ENCODE results near the gene PAN3.
"Not testable (repeated sequence)": the region's sequence is repeated elsewhere in the genome, so short reads cannot be mapped to it uniquely, and the experiment has no call there.

PAN3 gene, protein sequence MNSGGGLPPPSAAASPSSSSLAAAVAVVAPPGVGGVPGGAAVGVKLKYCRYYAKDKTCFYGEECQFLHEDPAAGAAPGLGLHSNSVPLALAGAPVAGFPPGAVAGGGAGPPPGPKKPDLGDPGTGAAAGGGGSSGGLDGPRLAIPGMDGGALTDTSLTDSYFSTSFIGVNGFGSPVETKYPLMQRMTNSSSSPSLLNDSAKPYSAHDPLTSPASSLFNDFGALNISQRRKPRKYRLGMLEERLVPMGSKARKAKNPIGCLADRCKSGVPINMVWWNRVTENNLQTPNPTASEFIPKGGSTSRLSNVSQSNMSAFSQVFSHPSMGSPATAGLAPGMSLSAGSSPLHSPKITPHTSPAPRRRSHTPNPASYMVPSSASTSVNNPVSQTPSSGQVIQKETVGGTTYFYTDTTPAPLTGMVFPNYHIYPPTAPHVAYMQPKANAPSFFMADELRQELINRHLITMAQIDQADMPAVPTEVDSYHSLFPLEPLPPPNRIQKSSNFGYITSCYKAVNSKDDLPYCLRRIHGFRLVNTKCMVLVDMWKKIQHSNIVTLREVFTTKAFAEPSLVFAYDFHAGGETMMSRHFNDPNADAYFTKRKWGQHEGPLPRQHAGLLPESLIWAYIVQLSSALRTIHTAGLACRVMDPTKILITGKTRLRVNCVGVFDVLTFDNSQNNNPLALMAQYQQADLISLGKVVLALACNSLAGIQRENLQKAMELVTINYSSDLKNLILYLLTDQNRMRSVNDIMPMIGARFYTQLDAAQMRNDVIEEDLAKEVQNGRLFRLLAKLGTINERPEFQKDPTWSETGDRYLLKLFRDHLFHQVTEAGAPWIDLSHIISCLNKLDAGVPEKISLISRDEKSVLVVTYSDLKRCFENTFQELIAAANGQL

DNA sequence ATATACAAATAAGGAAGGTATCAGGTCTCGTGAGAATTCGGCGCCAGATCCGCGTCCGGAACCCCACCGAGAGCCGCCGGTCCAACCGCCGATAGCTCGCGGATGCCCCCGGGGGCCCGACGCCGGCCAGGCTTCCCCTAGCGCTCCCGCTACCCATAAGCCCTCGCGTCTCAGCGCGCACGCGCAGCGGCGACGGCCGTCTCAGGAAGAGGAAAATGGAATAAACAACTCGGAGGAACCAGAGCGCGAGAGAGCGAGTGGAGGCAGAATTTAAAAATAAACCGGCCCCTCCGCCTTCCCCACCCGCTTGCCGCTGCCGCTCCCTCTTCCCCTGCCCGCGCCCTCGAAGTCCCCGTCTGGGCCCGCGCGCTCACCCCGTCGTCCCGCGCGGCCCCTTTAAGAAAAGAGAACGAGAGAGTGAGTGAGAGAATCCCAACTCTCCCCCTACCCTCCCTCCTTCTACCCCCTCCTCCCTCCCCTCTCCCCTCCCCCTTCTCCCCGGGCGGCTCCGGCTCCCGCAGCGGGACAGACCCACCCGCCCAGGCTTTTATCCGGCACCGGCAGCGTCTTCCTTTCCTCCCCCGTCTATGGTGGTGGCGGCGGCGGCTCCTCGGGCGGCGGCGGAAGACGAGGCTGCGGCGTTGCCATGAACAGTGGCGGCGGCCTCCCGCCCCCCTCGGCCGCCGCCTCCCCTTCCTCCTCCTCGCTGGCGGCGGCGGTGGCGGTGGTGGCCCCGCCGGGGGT lies at the start of gene PAN3:
TSS of gene PAN3 (plus strand) at position 534 of the 744 bp plus-strand sequence. CDS start at position 647, 113 bp downstream.
- DNase-seq (ENCODE audit: low read depth) = peak; percentile 89

DNA sequence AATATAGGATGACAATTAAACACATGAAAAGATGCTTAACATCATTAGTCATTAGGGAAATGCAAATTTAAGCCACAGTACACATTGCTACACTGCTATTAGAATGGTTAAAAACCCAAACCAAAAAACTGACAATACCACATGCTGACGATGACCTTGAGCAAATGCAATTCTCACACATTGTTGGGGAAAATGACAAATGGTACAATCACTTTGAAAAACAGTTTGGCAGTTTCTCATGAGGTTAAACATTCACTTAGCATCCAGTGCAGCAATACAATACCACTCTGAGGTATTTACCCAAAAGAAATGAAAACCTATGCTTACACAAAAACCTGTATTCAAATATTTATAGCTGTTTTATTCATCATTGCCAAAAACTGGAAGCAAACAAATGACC lies 49.3 kb upstream of the PAN3 start:
- DNase-seq (ENCODE audit: low read depth) = no peak

DNA sequence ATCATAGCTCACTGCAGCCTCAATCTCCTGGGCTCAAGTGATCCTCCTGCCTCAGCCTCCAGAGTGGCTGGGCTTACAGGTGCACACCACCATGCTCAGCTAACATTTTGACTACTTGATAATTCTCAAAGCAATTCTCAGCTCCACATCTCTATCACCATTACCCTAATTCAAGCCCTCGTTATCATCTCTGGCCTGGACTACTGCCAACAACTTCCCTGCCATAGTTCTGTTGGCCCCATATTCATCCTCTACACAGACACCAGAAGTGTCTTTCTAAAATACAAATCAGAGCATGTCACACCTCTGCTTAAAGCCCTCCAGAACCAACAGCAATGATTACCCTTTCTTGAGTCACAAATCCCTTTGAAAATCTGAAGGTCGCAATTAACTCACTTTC lies 45.9 kb upstream of the PAN3 start:
- DNase-seq (ENCODE audit: low read depth) = no peak

DNA sequence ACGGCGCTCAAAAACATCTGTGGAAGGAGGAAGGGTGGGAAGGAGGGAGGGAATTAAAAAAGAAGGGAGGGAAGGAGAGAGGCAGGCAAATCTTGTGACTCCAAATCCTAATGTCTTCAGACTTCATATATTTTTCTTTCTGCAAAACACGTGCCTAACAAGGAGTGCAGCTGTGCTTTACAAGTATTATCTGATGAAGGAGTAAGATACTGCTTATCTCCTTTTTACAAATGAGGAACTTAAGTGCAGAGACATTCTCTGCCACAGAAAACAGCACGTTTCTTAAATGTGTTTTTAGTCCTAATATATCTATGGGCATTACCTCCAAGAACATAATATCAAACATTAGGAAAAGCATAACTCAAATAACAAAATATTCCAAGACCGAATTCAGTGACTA lies 44.5 kb upstream of the PAN3 start:
- no peak for DNase-seq (ENCODE audit: low read depth)

DNA sequence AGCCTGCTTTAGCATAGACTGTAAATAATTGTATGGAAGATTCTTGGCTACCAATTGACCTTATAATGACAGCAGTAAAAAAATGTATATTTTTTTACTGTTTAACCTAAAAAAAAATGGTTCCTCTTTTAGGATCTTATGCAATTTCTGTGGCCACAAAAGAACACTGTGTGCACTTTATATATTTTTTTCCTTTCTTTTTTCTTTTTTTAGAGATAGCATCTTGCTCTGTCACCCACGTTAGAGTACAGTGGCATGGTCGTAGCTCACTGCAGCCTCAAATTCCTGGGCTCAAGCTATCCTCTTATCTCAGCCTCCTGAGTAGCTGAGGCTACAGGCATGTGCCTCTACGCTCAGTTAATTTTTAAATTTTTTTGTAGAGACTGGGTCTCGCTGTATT lies 44.0 kb upstream of the PAN3 start:
- DNase-seq (ENCODE audit: low read depth) = no peak

DNA sequence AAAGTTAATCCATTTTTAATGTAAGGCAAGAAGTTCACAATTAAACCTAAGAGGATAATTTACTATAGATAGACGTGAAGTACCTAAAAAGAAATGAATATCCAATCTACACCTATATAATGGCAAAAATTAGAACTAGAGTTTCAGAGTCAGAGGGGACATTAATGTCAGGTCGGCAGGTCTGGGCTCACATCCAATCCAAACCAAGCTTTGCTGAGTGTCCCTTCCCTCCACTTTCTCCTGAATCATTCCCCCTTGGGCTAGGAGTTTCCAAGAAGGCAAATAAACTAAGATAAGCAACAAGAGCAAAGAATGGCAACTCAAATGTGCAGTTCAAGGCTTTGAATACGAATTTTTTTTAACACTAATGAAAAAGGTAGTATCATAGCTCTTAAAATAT lies 40.8 kb upstream of the PAN3 start:
- no peak for DNase-seq (ENCODE audit: low read depth)

DNA sequence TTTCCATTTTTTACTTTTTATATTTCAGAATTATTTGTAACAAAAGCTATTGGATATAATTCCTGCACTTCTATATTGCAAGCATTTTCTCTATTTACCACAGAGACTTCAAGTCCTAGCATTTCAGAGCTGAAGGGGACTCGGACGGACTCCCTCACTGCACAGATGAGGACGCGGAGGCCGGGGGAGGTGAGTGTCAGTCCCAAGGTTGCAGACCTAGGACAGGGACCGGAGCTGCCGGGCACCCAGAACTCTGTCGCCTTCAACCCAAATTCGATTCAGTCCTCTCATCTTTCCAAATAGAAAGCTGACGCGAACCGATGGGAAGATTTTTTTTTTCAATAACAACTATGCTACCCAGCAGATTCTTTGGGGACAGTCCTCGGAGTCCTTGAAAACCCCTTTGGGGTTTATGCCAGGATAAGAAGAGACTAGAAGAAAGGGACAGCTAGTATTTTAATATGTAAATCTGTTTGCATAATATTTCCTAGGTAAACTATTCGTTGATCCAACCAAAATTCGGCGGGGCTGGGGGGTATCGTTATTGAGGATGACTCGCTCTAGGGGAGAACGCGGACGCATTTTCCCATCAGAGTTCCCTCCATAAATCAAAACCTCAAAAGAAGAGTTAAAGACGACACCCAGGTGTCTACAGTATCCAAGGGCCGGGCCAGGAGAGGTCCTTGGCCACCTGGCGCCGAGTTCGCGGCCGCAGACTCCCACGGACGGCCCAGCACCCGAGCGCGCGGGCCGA lies 38.8 kb upstream of the PAN3 start:
- DNase-seq (ENCODE audit: low read depth) = no peak

DNA sequence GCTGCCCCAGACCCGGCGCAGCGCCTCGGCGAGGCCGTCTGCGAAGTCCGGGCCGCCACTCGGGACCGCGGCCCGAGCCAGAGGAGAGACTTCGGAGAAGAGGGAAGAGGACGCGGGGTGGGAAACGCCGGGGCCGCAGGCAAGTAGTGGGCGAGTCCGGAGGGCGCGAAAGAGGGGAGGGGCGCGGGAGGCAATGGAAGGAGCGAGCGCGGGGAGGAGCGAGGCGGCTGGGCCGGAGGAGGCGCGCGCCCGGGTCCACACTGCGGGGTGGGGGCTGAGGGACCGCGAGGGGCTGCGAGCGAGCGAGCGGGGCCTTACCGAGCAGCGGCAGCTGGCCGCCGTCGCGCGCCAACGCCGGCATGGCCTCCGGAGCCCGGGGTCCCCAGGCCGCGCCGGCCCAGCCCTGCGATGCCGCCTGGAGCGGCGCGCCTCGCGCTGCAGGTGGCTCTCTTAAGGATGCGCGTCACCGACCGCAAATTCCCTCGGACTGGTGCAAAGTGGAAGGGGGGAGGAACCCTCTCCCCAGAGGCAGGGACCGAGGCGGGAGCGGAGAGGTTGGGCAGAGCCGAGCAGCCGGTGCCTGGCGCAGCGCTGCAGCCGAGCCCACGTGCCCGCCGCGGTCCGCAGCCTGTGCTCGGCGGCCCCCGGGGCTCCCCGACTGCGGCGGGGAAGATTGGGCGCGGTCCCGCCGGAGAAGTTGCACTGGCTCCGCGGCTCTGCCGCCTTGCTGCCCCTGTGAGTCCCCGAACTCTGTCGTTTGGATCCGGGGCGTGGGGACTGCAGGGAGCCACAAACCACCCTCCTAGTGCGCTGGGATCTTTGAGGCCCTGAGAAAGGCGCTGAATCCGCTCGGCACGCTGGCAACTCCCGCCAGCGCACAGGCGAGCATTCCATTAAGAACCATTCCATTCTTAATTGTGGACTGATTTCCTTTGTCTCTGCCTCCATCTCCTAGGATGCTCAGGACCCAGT lies 37.9 kb upstream of the PAN3 start, which contains the start of gene FLT3:
TSS of gene FLT3 (minus strand) at position 427 of the 972 bp plus-strand sequence. CDS start at position 361, 66 bp downstream.
- no peak for DNase-seq (ENCODE audit: low read depth)

DNA sequence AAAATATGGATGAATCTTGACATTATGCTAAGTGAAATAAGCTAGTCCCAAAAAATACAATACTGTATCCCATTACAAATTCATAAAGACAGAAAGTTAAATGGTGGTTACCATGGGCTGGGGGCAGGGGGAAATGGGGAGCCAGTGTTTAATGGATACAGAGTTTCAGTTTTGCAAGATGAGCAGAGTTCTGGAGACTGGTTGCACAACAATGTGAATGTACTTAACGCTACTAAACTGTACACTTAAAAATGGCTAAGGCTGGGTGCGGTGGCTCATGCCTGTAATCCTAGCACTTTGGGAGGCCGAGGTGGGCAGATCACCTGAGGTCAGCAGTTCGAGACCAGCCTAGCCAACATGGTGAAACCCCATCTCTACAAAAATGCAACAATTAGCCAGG lies 36.5 kb upstream of the PAN3 start:
- not testable (repeated sequence) for DNase-seq (ENCODE audit: low read depth)

DNA sequence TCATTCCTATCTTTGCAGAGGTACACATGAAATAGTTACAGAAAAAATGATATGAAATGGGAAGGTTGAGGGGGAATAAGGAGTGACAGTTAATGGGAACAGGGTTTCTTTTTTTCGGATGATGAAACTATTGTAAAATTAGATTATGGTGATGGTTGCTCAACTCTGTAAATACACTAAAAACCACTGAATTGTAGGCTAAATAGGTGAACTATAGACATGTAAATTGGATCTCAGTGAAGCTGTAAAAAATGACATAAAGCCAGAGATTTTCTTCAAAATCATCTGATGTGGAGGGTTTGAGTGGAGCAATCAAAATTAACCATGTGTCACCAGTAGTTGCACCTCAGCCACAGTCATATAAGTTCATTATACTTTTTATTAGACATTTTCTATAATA lies 31.4 kb upstream of the PAN3 start:
- no peak for DNase-seq (ENCODE audit: low read depth)

DNA sequence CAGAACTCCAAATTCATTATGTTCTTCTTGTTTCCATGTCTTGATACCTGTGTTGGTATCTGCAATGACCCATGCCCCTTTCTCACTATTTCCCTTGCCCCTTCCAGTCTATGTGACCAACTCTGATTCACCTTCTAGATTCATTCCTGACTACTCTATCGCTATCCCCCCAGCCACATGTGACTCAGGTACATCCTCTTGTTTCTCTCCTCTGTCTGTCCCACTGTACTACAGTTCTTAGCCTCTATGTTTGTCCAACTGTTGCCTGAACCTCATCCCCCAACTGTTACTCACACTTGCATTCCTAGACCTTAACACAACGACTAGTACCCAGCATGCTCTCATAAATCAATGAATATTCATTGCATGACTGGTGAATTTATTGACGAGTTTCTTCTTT lies 27.9 kb upstream of the PAN3 start:
- DNase-seq (ENCODE audit: low read depth) = no peak

DNA sequence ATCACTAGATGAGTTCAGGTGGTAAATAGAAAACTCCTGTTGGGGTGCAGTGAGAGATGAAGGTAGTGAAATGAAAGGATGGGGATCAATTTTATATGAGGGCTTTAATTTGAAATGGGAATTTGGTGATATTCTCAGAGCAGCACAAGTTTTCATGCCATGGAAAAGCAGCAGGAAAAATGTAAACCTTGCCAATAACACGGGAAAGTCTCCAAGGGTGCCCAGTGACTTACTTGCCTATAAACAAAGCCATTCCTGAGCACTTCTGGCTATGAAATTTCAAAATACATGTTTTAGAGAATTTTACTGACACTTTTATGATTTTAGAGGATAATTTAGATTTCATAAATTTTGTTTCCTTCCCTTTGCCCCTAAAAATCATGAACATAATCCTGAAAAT lies 21.6 kb upstream of the PAN3 start:
- no peak for DNase-seq (ENCODE audit: low read depth)

DNA sequence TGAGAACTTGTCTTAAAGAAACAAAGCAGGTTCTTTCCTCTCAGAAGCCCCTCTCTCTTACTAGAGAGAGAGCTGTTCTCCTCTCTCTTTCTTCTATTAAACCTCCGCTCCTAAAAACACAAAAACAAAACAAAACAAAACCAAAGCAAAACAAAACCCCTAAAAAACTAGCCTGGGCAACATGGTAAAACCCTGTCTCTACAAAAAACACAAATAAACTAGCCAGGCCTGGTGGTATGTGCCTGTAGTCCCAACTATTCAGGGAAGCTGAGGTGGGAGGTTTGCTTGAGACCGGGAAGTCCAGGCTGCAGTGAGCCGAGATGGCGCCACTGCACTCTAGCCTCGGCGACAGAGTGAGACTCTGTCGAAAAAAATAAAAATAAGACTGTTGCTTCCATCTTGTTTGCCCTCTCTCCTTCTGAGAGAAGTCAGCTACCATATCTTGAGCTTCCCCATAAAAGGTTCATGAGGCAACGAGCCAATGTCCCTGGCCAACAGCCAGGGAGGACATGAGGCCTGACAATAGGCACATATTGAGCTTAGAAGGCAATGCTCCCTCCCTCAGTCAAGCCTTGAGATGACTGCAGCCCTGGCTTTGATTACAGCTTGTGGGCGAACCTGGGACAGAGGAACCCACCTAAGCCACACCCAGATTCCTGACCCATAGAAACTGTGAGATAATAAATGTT lies 20.5 kb upstream of the PAN3 start:
- DNase-seq (ENCODE audit: low read depth) = no peak

DNA sequence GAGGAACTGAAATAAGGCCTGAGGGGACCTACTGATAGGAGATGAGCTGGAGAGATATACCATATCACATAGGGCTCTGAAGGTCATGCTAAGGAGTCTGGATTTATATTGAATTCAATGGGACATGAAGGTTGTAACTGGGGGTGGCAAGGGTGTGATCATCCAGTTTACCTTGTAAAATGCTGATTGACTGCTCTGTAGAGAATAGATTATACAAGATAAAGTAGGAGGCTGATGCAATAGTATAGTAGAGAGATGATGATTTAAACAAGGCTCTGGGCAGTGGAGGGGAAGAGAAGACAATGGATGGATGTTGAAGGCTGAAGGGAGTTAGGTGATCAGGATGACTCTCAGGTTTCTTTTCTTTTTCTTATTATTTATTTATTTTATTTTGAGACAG lies 18.0 kb upstream of the PAN3 start:
- DNase-seq (ENCODE audit: low read depth) = no peak

DNA sequence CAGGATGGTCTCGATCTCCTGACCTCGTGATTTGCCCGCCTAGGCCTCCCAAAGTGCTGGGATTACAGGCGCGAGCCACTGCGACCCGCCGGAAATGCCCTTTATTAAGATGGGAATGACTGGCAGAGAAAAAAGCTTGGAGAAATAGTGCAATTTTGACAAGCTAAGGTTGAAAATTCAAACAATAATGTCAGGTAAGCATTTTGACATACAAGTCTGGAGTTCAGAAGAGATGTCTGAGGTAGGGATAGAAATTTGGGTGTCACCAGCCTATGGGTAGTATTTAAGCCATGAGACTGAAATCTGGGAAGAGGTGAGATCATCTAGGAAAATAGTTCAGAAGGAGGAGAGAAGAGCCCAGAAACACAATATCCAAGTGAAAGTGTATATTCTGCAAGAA lies 17.1 kb upstream of the PAN3 start:
- DNase-seq (ENCODE audit: low read depth) = no peak

DNA sequence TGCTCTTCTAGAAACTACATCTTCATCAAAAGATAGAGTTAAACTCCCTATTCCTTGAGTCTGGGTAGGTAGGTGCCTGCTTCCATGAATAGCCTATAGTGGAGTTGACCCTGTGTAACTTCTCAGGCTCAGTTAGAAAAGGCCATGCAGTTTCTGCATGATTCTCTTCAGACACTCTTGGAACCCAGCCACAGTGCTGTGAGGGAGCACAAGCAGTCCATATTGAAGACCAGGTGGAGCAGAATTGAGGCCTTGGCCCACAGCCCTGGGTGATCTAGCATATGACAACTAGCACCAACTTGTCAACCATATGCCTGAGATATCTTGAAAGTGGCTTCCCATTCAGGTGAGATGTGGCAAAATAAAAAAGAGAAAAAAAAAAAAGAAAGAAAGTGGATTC lies 10.3 kb upstream of the PAN3 start:
- DNase-seq (ENCODE audit: low read depth) = no peak

DNA sequence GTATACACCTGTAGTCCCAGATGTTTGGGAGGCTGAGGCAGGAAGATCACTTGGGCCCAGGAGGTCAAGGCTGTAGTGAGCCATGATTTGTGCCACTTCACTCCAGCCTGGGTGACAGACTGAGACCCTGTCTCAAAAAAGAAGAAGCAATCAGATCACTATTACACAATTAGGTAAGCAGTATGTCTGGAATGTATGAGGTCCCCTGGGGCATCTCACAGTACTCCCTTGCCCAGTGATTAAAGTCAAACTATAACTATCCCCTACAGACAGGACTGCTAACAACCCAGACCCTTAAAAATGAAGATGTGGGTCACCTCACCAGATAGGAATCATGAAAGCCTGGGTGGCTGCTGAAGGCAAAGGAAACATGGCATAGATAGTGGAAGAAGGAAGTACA lies 9.4 kb upstream of the PAN3 start:
- DNase-seq (ENCODE audit: low read depth) = no peak

DNA sequence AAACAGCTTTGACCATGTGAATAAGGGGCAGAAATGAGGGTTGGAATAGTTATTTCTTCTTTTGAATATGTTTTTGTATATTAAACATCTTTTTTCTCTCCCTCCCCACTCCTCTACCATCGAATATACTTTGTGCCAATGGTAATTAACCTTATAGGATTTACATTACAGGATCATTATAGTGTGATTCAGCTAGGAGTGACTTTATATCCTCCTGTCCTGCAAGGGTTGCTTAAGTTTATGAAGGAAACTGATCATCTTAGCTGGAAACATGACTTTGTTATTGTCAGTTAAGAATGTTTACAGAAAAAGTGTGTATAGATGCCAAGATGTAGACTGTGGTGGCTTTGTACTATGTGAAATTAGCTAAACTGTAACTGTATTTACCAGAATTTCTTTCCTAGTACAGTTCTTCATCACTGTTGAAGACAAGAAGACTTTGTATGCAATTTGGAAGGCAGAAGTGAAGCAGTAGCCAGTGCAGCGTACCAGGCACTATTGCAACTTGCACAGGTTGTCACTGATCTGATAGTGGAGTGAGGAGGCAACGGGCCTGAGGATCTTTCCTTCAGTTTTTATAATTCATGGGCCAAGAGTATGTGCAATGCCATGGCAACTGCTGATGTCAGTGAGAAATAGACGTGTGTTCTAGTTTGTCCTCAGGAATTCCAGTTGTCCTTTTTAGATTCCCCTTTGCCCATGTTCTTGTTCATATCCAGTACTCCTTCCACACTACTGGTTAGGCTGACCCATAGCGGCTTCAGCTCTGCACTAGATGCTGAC lies 8.2 kb upstream of the PAN3 start:
- no peak for DNase-seq (ENCODE audit: low read depth)

DNA sequence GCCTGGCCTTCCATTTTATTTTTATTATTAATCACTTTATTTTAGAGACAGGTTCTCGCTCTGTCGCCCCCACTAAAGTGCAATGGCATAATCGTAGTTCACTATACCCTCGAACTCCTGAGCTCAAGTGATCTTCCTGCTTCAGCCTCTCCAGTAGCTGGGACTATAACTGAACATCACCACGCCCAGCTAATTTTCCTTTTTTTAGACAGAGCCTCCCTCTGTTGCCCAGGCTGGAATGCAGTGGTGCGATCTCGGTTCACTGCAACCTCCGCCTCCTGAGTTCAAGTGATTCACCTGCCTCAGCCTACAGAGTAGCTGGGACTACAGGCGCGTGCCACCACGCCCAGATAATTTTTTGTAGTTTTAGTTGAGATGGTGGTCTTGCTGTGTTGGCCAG lies 6.7 kb upstream of the PAN3 start:
- no peak for DNase-seq (ENCODE audit: low read depth)

All from T-helper 22 cell (primary cell).